Activated CD4-positive, alpha-beta T cell treated with anti-CD3 and anti-CD28 coated beads, Interleukin-2, Interleukin-6, amounts not matched to agents 100 ng/mL and 50 ng/mL, durations not matched to agents 16 hours and 8 hours (primary cell): ENCODE results near the gene SPECC1.
"Not testable (repeated sequence)": the region's sequence is repeated elsewhere in the genome, so short reads cannot be mapped to it uniquely, and the experiment has no call there.

ENCODE experiments used
- DNase-seq: peaks from one replicate; pipeline ENCODE4 v3.0.0-alpha.2; 2020

The SPECC1 gene

GRCh38 chr17:20184977-20185619 is 175.9 kb downstream of the SPECC1 start:
- no peak for DNase-seq

GRCh38 chr17:20187049-20187448 is 177.9 kb downstream of the SPECC1 start:
- no peak for DNase-seq

GRCh38 chr17:20189302-20189701 is 180.1 kb downstream of the SPECC1 start:
- no peak for DNase-seq

GRCh38 chr17:20189979-20190378 is 180.8 kb downstream of the SPECC1 start:
- DNase-seq = no peak

GRCh38 chr17:20190605-20191004 is 181.4 kb downstream of the SPECC1 start:
- no peak for DNase-seq

GRCh38 chr17:20191056-20191455 is 181.9 kb downstream of the SPECC1 start:
- DNase-seq = no peak

- not testable (repeated sequence) for DNase-seq
Measured at GRCh38 chr17:20196286-20196685, 187.1 kb downstream of the SPECC1 start.

GRCh38 chr17:20197272-20197926 is 188.2 kb downstream of the SPECC1 start:
- DNase-seq = no peak

- DNase-seq = no peak
Measured at GRCh38 chr17:20200016-20200795, 191.0 kb downstream of the SPECC1 start.

GRCh38 chr17:20200865-20201458 is 191.8 kb downstream of the SPECC1 start:
- DNase-seq = no peak

- no peak for DNase-seq
Measured at GRCh38 chr17:20202141-20202621, 193.0 kb downstream of the SPECC1 start.

- DNase-seq = no peak
Measured at GRCh38 chr17:20203018-20203417, 193.9 kb downstream of the SPECC1 start.

- no peak for DNase-seq
Measured at GRCh38 chr17:20203761-20204263, 194.7 kb downstream of the SPECC1 start.

- DNase-seq = no peak
Measured at GRCh38 chr17:20205609-20206008, 196.4 kb downstream of the SPECC1 start.

- DNase-seq = peak; percentile 16
Measured at GRCh38 chr17:20206068-20206467, 196.9 kb downstream of the SPECC1 start.

GRCh38 chr17:20206591-20206990 is 197.4 kb downstream of the SPECC1 start:
- DNase-seq = no peak

GRCh38 chr17:20207262-20207985 is 198.3 kb downstream of the SPECC1 start:
- no peak for DNase-seq

- no peak for DNase-seq
Measured at GRCh38 chr17:20208717-20209116, 199.6 kb downstream of the SPECC1 start.

GRCh38 chr17:20210180-20210579 is 201.0 kb downstream of the SPECC1 start:
- no peak for DNase-seq

GRCh38 chr17:20210614-20211013 is 201.5 kb downstream of the SPECC1 start:
- no peak for DNase-seq

- no peak for DNase-seq
Measured at GRCh38 chr17:20211246-20211645, 202.1 kb downstream of the SPECC1 start.

- no peak for DNase-seq
Measured at GRCh38 chr17:20213449-20213848, 204.3 kb downstream of the SPECC1 start.
